Measurements from ENCODE around the gene GSG1. TPM values are rescaled to one million over a fixed set of nuclear protein-coding genes. Genes with fewer than 3 reads are reported as not detected.

The GSG1 gene
- polyA plus RNA-seq, 3 donors, result not detected

DNA sequence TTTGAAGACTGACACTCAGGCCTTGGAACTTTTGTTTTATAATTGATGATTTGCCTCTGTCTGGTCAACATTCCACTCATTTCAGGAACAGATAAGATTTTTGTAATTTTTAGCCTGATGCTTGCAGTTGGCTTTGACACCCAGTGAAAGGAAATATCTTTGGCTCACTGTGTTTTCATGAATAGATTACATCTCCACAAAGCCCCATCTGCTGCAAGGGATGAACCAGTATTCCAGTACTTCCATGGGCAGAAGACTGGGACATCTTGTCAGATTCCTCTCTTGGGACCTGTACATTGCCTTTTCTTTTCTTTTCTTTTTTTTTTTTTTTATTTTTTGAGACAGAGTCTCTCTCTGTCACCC, 28.4 kb downstream of the GSG1 start:
- no peak overlapping the region for H3K9ac ChIP-seq (ENCODE audit: insufficient read depth, low read length, poor library complexity, severe bottlenecking)
- no peak overlapping the region for H3K27ac ChIP-seq (ENCODE audit: low read depth in 1 of 2, low read length in 2 of 2)
- TF ChIP-seq, protein P1, sequence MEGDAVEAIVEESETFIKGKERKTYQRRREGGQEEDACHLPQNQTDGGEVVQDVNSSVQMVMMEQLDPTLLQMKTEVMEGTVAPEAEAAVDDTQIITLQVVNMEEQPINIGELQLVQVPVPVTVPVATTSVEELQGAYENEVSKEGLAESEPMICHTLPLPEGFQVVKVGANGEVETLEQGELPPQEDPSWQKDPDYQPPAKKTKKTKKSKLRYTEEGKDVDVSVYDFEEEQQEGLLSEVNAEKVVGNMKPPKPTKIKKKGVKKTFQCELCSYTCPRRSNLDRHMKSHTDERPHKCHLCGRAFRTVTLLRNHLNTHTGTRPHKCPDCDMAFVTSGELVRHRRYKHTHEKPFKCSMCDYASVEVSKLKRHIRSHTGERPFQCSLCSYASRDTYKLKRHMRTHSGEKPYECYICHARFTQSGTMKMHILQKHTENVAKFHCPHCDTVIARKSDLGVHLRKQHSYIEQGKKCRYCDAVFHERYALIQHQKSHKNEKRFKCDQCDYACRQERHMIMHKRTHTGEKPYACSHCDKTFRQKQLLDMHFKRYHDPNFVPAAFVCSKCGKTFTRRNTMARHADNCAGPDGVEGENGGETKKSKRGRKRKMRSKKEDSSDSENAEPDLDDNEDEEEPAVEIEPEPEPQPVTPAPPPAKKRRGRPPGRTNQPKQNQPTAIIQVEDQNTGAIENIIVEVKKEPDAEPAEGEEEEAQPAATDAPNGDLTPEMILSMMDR (IDR thresholded peaks at IDR 0.05), result no peak
- H3K9me3 ChIP-seq (replicated peaks in 1 of 2; ENCODE audit: control insufficient read depth in 1 of 2, insufficient read depth in 1 of 2, low read length in 2 of 2), result no peaks in the 10 kb centered on the region
- no peak overlapping the region for H3K4me2 ChIP-seq (replicated peaks; ENCODE audit: extremely low read depth, low read length, poor library complexity, severe bottlenecking)
- Mint-ChIP-seq H3K4me1 (no peaks in the 10 kb centered on the region), H3K27me3 (ENCODE audit: low read depth in 3 of 3) (peaks cover 0 to 3% (median 2%) of the 10 kb centered on the region in 3 donors), H3K36me3 (peaks cover 10 to 18% of the 10 kb centered on the region in 2 donors), H3K4me3 (no peak overlapping the region), H3K27ac (no peak overlapping the region), H3K9me3 (peaks cover 0 to 2% (median 0%) of the 10 kb centered on the region in 7 donors)
- H3K4me1 ChIP-seq (ENCODE audit: control insufficient read depth in 1 of 2, insufficient read depth in 2 of 2, low read length in 2 of 2), result no peaks in the 10 kb centered on the region
- H3K27me3 ChIP-seq (ENCODE audit: control insufficient read depth in 2 of 2, insufficient read depth in 2 of 2, low read length in 2 of 2), result no peaks in the 10 kb centered on the region
- no peaks in the 10 kb centered on the region for H3K79me2 ChIP-seq (ENCODE audit: insufficient read depth, low read length)
- intact Hi-C loops (cut with micrococcal nuclease), result no loop called here
- no peak overlapping the region for H2AFZ ChIP-seq (ENCODE audit: insufficient read depth, low read depth, low read length, poor library complexity, severe bottlenecking)
- no peaks in the 10 kb centered on the region for H4K20me1 ChIP-seq (ENCODE audit: insufficient read depth, low read length)
- DNase-seq, result no peak
- no peak overlapping the region for H3K4me3 ChIP-seq (replicated peaks in 1 of 3; ENCODE audit: low read depth in 2 of 3, low read length in 3 of 3)
- peaks cover 0 to 10% of the 10 kb centered on the region in 2 donors for H3K36me3 ChIP-seq (replicated peaks in 1 of 2; ENCODE audit: control insufficient read depth in 1 of 2, insufficient read depth in 2 of 2, low read length in 2 of 2)

DNA sequence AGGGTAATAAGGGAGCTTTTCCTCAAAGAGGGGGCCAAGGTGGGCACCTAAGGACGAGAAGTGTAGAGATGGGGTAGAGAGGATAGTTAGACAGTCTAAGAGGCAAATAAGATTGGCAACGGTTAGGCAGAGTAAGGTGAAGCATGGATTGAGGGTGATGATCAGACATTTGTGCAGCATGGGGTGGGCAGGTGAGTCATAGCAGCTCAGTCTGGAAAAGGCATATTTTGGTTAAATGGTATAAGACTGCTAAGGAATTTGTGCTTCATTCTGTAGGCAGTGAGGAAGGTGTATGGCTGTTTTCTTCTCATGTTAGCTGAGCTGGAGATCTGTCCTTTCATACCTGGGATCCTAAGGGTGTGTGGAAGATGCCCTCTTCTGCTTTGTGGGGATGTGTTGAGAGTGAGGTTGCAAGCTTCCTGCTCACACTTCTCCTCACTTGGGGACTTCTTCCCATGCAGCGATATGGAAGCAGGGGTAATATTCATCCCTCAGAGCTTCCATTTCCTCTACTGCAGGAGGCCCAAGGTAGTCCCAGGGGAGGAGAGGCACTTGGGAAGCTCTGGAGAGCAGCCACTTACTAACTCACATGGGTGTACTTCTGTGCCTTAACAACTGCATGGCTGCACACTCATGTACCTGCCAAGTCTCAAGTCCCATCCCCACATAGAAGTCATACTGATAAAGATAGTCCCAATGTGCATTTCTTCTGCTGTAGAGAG, 28.9 kb downstream of the GSG1 start:
- Histone ChIP-seq H3K4me1 (ENCODE audit: control insufficient read depth in 1 of 2, insufficient read depth in 2 of 2, low read length in 2 of 2) (no peaks in the 10 kb centered on the region), H3K4me3 (replicated peaks in 1 of 3; ENCODE audit: low read depth in 2 of 3, low read length in 3 of 3) (no peak overlapping the region), H3K9ac (ENCODE audit: insufficient read depth, low read length, poor library complexity, severe bottlenecking) (no peak overlapping the region), H3K27me3 (ENCODE audit: control insufficient read depth in 2 of 2, insufficient read depth in 2 of 2, low read length in 2 of 2) (no peaks in the 10 kb centered on the region), H3K36me3 (replicated peaks in 1 of 2; ENCODE audit: control insufficient read depth in 1 of 2, insufficient read depth in 2 of 2, low read length in 2 of 2) (peaks cover 0 to 10% of the 10 kb centered on the region in 2 donors), H3K4me2 (replicated peaks; ENCODE audit: extremely low read depth, low read length, poor library complexity, severe bottlenecking) (no peak overlapping the region), H3K27ac (ENCODE audit: low read depth in 1 of 2, low read length in 2 of 2) (no peak overlapping the region), H2AFZ (ENCODE audit: insufficient read depth, low read depth, low read length, poor library complexity, severe bottlenecking) (no peak overlapping the region), H3K9me3 (replicated peaks in 1 of 2; ENCODE audit: control insufficient read depth in 1 of 2, insufficient read depth in 1 of 2, low read length in 2 of 2) (no peaks in the 10 kb centered on the region), H3K79me2 (ENCODE audit: insufficient read depth, low read length) (no peaks in the 10 kb centered on the region), H4K20me1 (ENCODE audit: insufficient read depth, low read length) (no peaks in the 10 kb centered on the region)
- TF ChIP-seq, protein P1 (IDR thresholded peaks at IDR 0.05), result no peak
- peaks cover 0 to 3% (median 2%) of the 10 kb centered on the region in 3 donors for H3K27me3 Mint-ChIP-seq (ENCODE audit: low read depth in 3 of 3)
- no peak for DNase-seq
- H3K27ac Mint-ChIP-seq, result no peak overlapping the region
- H3K36me3 Mint-ChIP-seq, result peaks cover 10 to 20% of the 10 kb centered on the region in 2 donors
- WGBS (ENCODE audit: insufficient coverage), result 90% methylated on average over 2 of the region's 3 CpGs
- H3K4me3 Mint-ChIP-seq, result no peak overlapping the region
- intact Hi-C loops (cut with micrococcal nuclease), result no loop called here
- H3K4me1 Mint-ChIP-seq, result no peaks in the 10 kb centered on the region
- peaks cover 0 to 2% (median 0%) of the 10 kb centered on the region in 7 donors for H3K9me3 Mint-ChIP-seq

Data from CD14-positive monocyte (primary cell).